ENCODE data around the gene IL4R. TPM values are rescaled to one million over a fixed set of nuclear protein-coding genes. Genes with fewer than 3 reads are reported as not detected.

Gene IL4R
- total RNA-seq, 2 donors from 2014 or later: 30.6 to 31.6 TPM

GRCh38 chr16:27406511-27407128, 92.8 kb downstream of the IL4R start:
- no peaks in the 10 kb centered on the region for H3K4me1 Mint-ChIP-seq
- TF ChIP-seq CTCF (conservative IDR thresholded peaks at IDR 0.05): no peak
- Histone ChIP-seq H3K27me3 (ENCODE audit: control insufficient read depth, insufficient read depth, low read length, poor library complexity, severe bottlenecking) (no peaks in the 10 kb centered on the region), H3K4me1 (ENCODE audit: control insufficient read depth, insufficient read depth, low read length) (no peaks in the 10 kb centered on the region), H3K27ac (ENCODE audit: low read depth, low read length) (no peak overlapping the region), H3K9me3 (ENCODE audit: control insufficient read depth, low read length) (no peaks in the 10 kb centered on the region), H3K4me3 (ENCODE audit: low read length) (no peak overlapping the region), H3K9ac (ENCODE audit: extremely low read depth, low read length, poor library complexity, severe bottlenecking) (no peak overlapping the region), H3K36me3 (ENCODE audit: control insufficient read depth, insufficient read depth, low read length) (no peaks in the 10 kb centered on the region)
- no peaks in the 10 kb centered on the region for H3K27me3 Mint-ChIP-seq (ENCODE audit: insufficient read depth)
- 81% methylated on average over 6 of the region's 6 CpGs; no CpG with 5 or more reads in 1 of the 2 experiments for WGBS, 2 experiments (ENCODE audit: insufficient coverage in 1 of 2, insufficient read length in 1 of 2)
- no peaks in the 10 kb centered on the region for H3K36me3 Mint-ChIP-seq (ENCODE audit: low read depth)
- H3K27ac Mint-ChIP-seq: no peak overlapping the region
- no peak overlapping the region for H3K4me3 Mint-ChIP-seq
- H3K9me3 Mint-ChIP-seq: no peaks in the 10 kb centered on the region
- DNase-seq: no peak

GRCh38 chr16:27407133-27407532, 93.4 kb downstream of the IL4R start:
- 90 to 100% methylated on average over 1 to 2 of the region's 2 CpGs for WGBS, 2 experiments (ENCODE audit: insufficient coverage in 1 of 2, insufficient read length in 1 of 2)
- no peaks in the 10 kb centered on the region for H3K36me3 Mint-ChIP-seq (ENCODE audit: low read depth)
- Histone ChIP-seq H3K9ac (ENCODE audit: extremely low read depth, low read length, poor library complexity, severe bottlenecking) (no peak overlapping the region), H3K27me3 (ENCODE audit: control insufficient read depth, insufficient read depth, low read length, poor library complexity, severe bottlenecking) (no peaks in the 10 kb centered on the region), H3K4me1 (ENCODE audit: control insufficient read depth, insufficient read depth, low read length) (no peaks in the 10 kb centered on the region), H3K9me3 (ENCODE audit: control insufficient read depth, low read length) (no peaks in the 10 kb centered on the region), H3K27ac (ENCODE audit: low read depth, low read length) (no peak overlapping the region), H3K4me3 (ENCODE audit: low read length) (no peak overlapping the region), H3K36me3 (ENCODE audit: control insufficient read depth, insufficient read depth, low read length) (no peaks in the 10 kb centered on the region)
- H3K27me3 Mint-ChIP-seq (ENCODE audit: insufficient read depth): no peaks in the 10 kb centered on the region
- H3K9me3 Mint-ChIP-seq: no peaks in the 10 kb centered on the region
- H3K4me3 Mint-ChIP-seq: no peak overlapping the region
- H3K27ac Mint-ChIP-seq: no peak overlapping the region
- no peak for DNase-seq
- no peak for TF ChIP-seq CTCF (conservative IDR thresholded peaks at IDR 0.05)
- no peaks in the 10 kb centered on the region for H3K4me1 Mint-ChIP-seq

- TF ChIP-seq CTCF (conservative IDR thresholded peaks at IDR 0.05): no peak
- no peak overlapping the region for H3K9ac ChIP-seq (ENCODE audit: extremely low read depth, low read length, poor library complexity, severe bottlenecking)
- DNase-seq: no peak
- H3K27me3 ChIP-seq (ENCODE audit: control insufficient read depth, insufficient read depth, low read length, poor library complexity, severe bottlenecking): no peaks in the 10 kb centered on the region
- Mint-ChIP-seq H3K27ac (no peak overlapping the region), H3K27me3 (ENCODE audit: insufficient read depth) (no peaks in the 10 kb centered on the region), H3K4me1 (no peaks in the 10 kb centered on the region), H3K36me3 (ENCODE audit: low read depth) (no peaks in the 10 kb centered on the region), H3K4me3 (no peak overlapping the region), H3K9me3 (no peaks in the 10 kb centered on the region)
- no peaks in the 10 kb centered on the region for H3K4me1 ChIP-seq (ENCODE audit: control insufficient read depth, insufficient read depth, low read length)
- no peaks in the 10 kb centered on the region for H3K9me3 ChIP-seq (ENCODE audit: control insufficient read depth, low read length)
- no peak overlapping the region for H3K27ac ChIP-seq (ENCODE audit: low read depth, low read length)
- H3K36me3 ChIP-seq (ENCODE audit: control insufficient read depth, insufficient read depth, low read length): no peaks in the 10 kb centered on the region
- 82 to 86% methylated on average over 3 of the region's 3 CpGs for WGBS, 2 experiments (ENCODE audit: insufficient coverage in 1 of 2, insufficient read length in 1 of 2)
- H3K4me3 ChIP-seq (ENCODE audit: low read length): no peak overlapping the region
These were observed 94.3 kb downstream of the IL4R start for GRCh38 chr16:27408012-27408601.

Data from endodermal cell (in vitro differentiated cells).